CD4-positive, alpha-beta T cell treated with Interleukin-12 subunit alpha and Interleukin-12 subunit beta, for 1 hour (primary cell): ENCODE measurements around the gene STAP1.
"Not testable (repeated sequence)": the region's sequence is repeated elsewhere in the genome, so short reads cannot be mapped to it uniquely, and the experiment has no call there.

ENCODE experiments used
- DNase-seq: peaks from one replicate; pipeline ENCODE4 v3.0.0-alpha.2; 2020

The STAP1 gene

DNA sequence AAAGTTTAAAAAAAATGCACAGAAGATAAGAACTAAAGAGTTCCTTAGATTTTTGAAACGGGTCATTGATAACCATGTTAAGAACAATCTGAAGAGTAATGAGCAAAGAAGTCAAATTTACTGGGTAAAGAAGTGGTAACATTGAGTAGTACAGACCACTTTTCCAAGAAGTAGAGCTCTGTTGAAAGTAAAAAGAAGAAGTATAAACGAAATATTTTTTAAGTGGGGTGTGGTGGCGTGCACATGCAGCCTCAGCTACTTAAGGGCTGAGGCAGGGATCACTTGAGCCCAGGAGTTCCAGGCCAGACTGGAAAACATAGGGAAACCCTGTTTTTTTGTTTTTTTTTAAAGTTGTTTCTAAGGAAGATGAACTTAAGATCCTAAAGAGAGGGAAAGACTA lies 74.0 kb downstream of the STAP1 start:
- DNase-seq: no peak

DNA sequence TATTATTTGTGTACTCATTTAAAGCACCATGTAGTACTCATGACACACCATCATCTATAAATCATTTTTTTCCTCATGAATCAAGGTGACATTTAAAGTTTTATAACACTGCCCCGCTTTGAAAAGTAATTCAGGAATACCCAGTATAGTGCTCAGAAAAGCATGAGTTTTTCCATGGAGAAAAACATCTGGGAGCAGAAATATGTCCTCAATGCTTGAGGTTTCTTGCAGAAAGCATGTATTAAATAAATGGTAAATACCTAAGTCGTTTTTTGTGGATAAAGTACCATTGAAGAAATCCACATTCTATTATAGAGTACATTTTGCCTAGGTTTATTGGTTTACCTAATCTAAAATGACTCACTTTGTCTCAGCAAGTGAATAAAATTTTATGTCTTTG lies 76.2 kb downstream of the STAP1 start:
- DNase-seq: no peak

DNA sequence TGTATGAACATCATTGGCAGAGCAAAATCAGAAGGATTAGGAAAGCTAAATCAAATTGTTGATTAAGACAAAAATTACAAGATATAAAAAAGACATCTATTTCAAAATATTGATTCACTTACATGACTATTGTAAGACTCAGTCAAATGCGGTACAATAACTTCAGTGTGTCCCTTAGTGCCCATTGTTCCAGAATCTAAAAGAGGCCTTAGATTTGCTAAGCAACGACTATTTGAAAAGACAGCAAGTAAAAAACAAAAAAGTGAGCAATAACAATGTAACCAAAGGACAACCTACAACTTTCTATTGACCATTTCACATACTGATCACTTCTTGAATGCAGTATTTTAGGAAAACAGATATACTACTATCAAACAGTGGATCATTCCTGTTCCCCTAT lies 76.8 kb downstream of the STAP1 start:
- DNase-seq: no peak

DNA sequence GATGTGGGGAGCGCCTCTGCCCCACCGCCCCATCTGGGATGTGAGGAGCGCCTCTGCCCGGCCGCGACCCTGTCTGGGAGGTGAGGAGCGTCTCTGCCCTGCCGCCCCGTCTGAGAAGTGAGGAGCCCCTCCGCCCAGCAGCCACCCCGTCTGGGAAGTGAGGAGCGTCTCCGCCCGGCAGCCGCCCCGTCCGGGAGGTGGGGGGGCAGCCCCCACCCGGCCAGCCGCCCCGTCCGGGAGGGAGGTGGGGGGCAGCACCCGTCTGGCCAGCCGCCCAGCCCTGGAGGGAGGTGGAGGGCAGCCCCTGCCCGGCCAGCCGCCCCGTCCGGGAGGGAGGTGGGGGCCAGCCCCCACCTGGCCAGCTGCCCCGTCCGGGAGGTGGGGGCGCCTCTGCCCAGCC lies 78.5 kb downstream of the STAP1 start:
- DNase-seq: not testable (repeated sequence)

DNA sequence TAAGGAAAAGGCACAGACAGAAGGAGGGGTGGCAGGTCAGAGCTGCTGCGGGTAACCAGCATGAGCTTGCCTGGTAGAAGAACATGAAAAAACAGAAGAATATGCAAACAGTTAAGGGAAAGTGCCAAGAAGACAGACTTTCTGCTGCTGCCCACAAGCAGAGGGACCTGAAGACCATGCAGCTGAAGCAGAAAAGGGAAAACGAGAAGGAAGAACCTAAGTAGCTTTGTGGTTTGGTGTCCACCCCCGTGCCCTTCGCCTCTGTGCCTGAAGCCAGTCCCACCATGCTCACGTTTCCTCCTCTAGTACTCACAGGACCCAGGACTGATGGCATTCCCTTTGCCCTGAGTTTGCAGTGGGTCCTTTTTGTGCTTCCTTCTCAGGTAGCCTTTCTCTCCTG lies 79.6 kb downstream of the STAP1 start:
- no peak for DNase-seq

DNA sequence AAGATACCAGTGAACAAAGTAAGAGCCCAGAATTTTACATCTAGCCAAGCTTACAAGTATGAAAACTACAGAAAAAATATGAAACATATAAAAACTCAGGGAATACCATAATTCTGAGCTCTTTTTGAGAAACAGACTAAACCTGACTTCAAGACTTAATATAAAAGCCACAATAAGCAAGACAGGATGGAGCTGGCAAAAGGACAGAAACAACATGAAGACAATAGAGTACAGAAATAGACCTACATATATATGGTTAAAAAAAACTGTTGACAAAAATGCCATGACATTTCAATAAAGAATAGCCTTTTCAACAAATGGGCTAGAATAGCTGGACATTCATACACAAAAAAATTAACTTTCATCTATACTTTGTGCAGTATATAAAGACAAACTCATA lies 93.0 kb downstream of the STAP1 start:
- DNase-seq: no peak
